ENCODE results near the gene SMURF2.

GRCh38 chr17:64622931-64623654 lies 39.0 kb downstream of the SMURF2 start:
- no peak for TF ChIP-seq CTCF (conservative IDR thresholded peaks at IDR 0.05 in 1 of 2, IDR thresholded peaks at IDR 0.05 in 1 of 2; ENCODE audit: low read depth in 1 of 2, low read length in 2 of 2)
- no peak for TF ChIP-seq EZH2 (IDR thresholded peaks at IDR 0.05; ENCODE audit: low read length, missing control alignments)
